Psoas muscle (tissue), 8 donors: ENCODE data around the gene SCUBE3. TPM values are rescaled to one million over a fixed set of nuclear protein-coding genes. Genes with fewer than 3 reads are reported as not detected.

Experiments
- ATAC-seq, 4 donors: fragments of 200-7000 bp; cut with Tn5 transposase; one replicate each; pipeline ENCODE4 v1.9.1; 2020; ENCODE audit warnings: moderate library complexity in 3 of 4, mild to moderate bottlenecking in 2 of 4
- DNase-seq, 2 donors: peaks; one replicate each; pipeline ENCODE4 v3.0.0-alpha.2; 2020
- H3K27ac ChIP-seq: fragments of 200-600 bp; one replicate; pipeline ENCODE4 v1.8.0; 2022
- H3K27me3 ChIP-seq, 3 donors: fragments of 200-600 bp in 1 of 3; one replicate each; pipeline versions ENCODE4 v1.6.1 to v1.8.0; 2013 to 2022; ENCODE audit warnings: low read length in 2 of 3, mild to moderate bottlenecking in 2 of 3, moderate library complexity in 1 of 3; ENCODE audit not compliant: insufficient read depth in 3 of 3
- H3K36me3 ChIP-seq, 2 donors: fragments of 200-600 bp in 1 of 2; one replicate each; pipeline versions ENCODE4 v1.6.1 to v1.8.0; 2013 to 2022; ENCODE audit warnings: low read depth in 1 of 2, mild to moderate bottlenecking in 1 of 2, moderate library complexity in 1 of 2; ENCODE audit not compliant: insufficient read depth in 1 of 2
- H3K4me1 ChIP-seq: fragments of 200-600 bp; one replicate; pipeline ENCODE4 v1.8.0; 2022
- H3K4me3 ChIP-seq: fragments of 200-600 bp; one replicate; pipeline ENCODE4 v1.8.0; 2022; ENCODE audit warnings: mild to moderate bottlenecking
- H3K9me3 ChIP-seq: fragments of 200-600 bp; one replicate; pipeline ENCODE4 v1.8.0; 2022
- WGBS, 3 donors: extraction: QIAGEN DNeasy Blood & Tissue Kit; methylation state at CpG; one replicate each; pipeline versions ENCODE4 v1.1.6 to v1.1.7; 2013; 5-methylcytosine and 5-hydroxymethylcytosine counted together
- intact Hi-C, 2 donors: fragments of 100-400 bp; cut with DNase I; formaldehyde crosslinking; loops; one replicate each; pipeline versions ENCODE4 v1.11.0 to v1.14.2; 2022
- polyA plus RNA-seq, 3 donors: library from polyadenylated mRNA; stranded (reverse); fragments of 200-250 nt; gene quantifications; one replicate each; pipeline ENCODE4 v1.2.3, GENCODE V29; 2013
- total RNA-seq, 4 donors: library from RNA; stranded (reverse); fragmentation: NEBNext Ultra II Directional in 2 of 4; extraction: Animal tissue kit (Norgen Biotek cat#: 25700) in 2 of 4; gene quantifications; one replicate each; pipeline versions ENCODE4 v1.2.1 to v1.2.4, GENCODE V29; 2021 to 2023
- TF ChIP-seq, protein P1 (sequence below): fragments of 200-600 bp; IDR thresholded peaks from one replicate; pipeline ENCODE4 v1.8.0; 2022; ENCODE audit warnings: antibody characterized with exemption
- donor health status: healthy with polysubstance abuse.
- donor health status: DM: no; HTN: no; CAD: no; lungs with moderate emphysema.
- donor health status: Bipolar disorder and iron deficiency.
- donor health status: healthy.
- donor health status: DM: yes; HTN: yes; CAD: no.
- donor health status: DM: no; HTN: no; CAD: no.
- donor health status: DM: no; HTN: no; CAD: no.
- donor health status: DM: yes; HTN: yes; CAD: no.

Gene SCUBE3
- total and polyA plus RNA-seq, 7 donors: 0.01 to 0.21 (median 0.04) TPM; not detected in 2

- Histone ChIP-seq H3K27me3 (peaks cover 0 to 70% (median 42%) of the 10 kb centered on the region in 3 donors), H3K4me3 (peak overlapping the region; percentile 68), H3K27ac (no peak overlapping the region), H3K4me1 (peaks cover 15% of the 10 kb centered on the region), H3K9me3 (no peaks in the 10 kb centered on the region), H3K36me3 (no peaks in the 10 kb centered on the region)
- DNase-seq: no peak
- TF ChIP-seq, protein P1, sequence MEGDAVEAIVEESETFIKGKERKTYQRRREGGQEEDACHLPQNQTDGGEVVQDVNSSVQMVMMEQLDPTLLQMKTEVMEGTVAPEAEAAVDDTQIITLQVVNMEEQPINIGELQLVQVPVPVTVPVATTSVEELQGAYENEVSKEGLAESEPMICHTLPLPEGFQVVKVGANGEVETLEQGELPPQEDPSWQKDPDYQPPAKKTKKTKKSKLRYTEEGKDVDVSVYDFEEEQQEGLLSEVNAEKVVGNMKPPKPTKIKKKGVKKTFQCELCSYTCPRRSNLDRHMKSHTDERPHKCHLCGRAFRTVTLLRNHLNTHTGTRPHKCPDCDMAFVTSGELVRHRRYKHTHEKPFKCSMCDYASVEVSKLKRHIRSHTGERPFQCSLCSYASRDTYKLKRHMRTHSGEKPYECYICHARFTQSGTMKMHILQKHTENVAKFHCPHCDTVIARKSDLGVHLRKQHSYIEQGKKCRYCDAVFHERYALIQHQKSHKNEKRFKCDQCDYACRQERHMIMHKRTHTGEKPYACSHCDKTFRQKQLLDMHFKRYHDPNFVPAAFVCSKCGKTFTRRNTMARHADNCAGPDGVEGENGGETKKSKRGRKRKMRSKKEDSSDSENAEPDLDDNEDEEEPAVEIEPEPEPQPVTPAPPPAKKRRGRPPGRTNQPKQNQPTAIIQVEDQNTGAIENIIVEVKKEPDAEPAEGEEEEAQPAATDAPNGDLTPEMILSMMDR: no peak
- WGBS, 3 donors: 36 to 44% (median 36%) methylated on average over 18 of the region's 18 CpGs
- intact Hi-C loops: no loop called here
- no peak for ATAC-seq
These were observed 1.3 kb downstream of the SCUBE3 start for GRCh38 chr6:35214869-35215664.

- DNase-seq: no peak
- Histone ChIP-seq H3K27me3 (peaks cover 0 to 66% (median 42%) of the 10 kb centered on the region in 3 donors), H3K27ac (no peak overlapping the region), H3K4me1 (peaks cover 15% of the 10 kb centered on the region), H3K9me3 (no peaks in the 10 kb centered on the region), H3K36me3 (no peaks in the 10 kb centered on the region), H3K4me3 (no peak overlapping the region)
- TF ChIP-seq, protein P1: no peak
- 89 to 93% (median 92%) methylated on average over 6 of the region's 6 CpGs for WGBS, 3 donors
- intact Hi-C loops: no loop called here
- no peak for ATAC-seq
These were observed 2.1 kb downstream of the SCUBE3 start for GRCh38 chr6:35215665-35216411.

DNA sequence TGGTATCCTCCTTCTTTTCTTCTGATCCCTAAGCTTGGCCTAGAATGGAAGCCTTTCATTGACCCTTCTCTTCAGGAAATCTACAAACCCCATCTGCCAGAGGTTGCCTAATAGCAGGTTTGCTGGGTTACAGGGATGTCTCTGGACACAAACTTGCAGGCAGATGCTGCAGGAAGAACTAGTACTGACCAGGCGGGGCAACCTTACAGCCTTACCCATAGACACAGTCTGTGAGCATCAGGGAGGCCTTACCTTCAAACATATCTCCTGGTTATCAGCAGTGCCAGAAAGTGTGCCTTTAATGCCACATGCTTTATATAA lies 2.6 kb downstream of the SCUBE3 start:
- Histone ChIP-seq H3K4me1 (peaks cover 15% of the 10 kb centered on the region), H3K36me3 (no peaks in the 10 kb centered on the region), H3K9me3 (no peaks in the 10 kb centered on the region), H3K4me3 (no peak overlapping the region), H3K27ac (no peak overlapping the region), H3K27me3 (peaks cover 0 to 61% (median 42%) of the 10 kb centered on the region in 3 donors)
- intact Hi-C loops: no loop called here
- DNase-seq (no peak), ATAC-seq (no peak)
- TF ChIP-seq, protein P1: no peak
- 96 to 100% (median 100%) methylated on average over 1 of the region's 1 CpG for WGBS, 3 donors

DNA sequence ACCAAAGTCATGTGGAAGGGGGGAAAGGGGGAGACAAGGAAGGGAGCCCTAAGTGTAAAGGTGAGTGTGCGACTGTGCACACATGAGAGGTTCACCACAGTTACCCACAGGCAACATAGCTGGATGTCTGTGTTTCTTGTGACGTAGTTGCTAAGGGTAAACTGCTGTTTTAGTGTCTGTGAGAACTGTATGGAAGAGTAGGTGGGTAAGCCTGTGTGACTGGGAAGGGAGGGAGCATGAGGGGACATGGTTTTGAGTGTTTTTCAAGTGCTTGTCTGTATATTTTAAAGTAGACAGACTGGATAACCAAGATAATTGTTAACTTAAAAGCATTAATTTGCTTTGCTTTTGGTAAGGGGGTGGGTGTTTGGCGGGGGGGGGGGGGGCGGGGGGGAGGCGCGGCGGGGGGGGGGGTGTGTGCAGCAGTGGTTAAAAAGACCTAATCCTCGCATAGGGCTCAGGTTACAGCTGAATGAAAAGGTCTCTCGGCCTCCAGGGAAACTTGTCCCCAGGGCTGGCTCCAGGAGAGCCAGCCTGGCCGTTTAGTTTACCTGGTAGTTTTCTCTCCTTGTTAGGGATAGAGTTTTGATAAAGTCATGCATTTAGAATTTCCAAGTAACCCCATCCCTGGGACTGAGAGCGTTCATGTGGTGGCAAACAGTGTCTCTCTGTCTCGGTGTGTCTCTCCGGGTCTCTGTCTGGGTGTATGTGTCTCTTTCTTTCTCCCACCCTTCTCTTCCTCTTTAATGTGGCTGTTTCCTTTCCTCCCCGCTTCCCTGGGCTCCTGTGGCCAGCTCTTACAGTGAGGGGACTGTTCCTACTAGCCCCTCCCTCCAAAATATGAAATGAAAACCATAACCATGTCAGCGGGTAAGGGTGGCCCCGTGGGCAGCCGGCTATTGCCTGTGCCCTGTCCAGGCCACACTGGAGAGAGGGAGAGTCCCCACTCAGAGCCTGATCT lies 3.4 kb downstream of the SCUBE3 start:
- peaks cover 0 to 55% (median 38%) of the 10 kb centered on the region in 3 donors for H3K27me3 ChIP-seq
- DNase-seq (no peak), ATAC-seq (no peak)
- no peak overlapping the region for H3K27ac ChIP-seq
- no peak overlapping the region for H3K4me3 ChIP-seq
- TF ChIP-seq, protein P1: no peak
- WGBS, 3 donors: 27 to 40% (median 38%) methylated on average over 12 to 13 of the region's 17 CpGs
- peaks cover 15% of the 10 kb centered on the region for H3K4me1 ChIP-seq
- no peaks in the 10 kb centered on the region for H3K9me3 ChIP-seq
- intact Hi-C loops: no loop called here
- no peaks in the 10 kb centered on the region for H3K36me3 ChIP-seq
